Activated CD4-positive, alpha-beta T cell treated with anti-CD3 and anti-CD28 coated beads for 4 hours (primary cell): ENCODE data around the gene STK24.

Experiments
- DNase-seq, 2 donors: peaks; one replicate each; pipeline ENCODE4 v3.0.0-alpha.2; 2020

Gene STK24

DNA sequence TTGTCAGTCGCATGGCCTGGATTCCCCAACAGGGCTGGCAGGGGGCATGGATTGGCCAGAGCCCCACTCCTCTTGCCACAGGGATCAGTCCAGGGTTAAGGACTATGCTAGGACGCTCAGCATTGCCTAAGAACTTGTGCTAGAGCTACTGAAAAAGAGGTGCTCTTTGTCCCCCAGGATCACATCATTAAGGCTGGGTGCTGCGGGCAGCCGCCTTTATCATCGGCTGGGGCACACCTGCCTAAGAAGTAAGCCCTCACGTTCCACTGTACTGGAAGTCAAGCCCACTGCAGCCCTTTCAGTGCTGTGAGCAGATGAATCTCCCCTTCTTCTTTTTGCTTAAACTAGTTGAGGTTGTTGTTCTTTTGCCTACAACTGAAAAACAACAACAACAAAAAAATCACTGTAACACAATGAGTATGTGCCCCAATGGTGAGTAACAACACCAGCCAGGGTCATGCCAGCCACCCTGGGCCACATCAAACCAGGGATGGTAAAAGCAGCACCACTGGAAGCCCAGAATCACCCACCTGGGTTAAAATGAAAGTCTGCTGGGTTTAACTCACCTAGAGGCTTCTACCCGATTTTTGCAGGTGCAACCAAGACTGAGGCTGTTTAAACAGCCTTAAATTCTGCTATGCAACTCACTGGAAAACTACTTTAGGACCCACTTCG lies 20.6 kb downstream of the STK24 start:
- no peak for DNase-seq

- no peak for DNase-seq
Observed at GRCh38 chr13:98549728-98550317, 27.1 kb downstream of the STK24 start.

- no peak for DNase-seq
Observed at GRCh38 chr13:98549006-98549727, 27.7 kb downstream of the STK24 start.

DNA sequence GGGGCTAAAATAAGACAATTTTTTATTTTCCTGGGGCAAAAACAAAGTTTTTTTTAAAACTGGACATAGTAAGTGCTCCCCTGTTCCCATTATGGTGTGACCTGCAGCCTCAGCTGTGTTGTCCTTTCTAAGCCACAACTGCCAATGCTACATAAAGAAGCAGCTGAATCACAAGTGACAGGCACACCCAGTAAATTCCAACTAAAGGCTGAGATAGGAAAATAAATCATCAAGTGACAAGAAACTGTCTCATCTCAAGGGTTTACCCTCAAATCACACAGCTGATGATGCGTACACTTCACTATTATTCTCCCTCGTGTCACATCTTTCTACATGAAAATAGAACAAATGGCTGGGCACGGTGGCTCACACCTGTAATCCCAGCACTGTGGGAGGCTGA lies 28.7 kb downstream of the STK24 start:
- DNase-seq: no peak

DNA sequence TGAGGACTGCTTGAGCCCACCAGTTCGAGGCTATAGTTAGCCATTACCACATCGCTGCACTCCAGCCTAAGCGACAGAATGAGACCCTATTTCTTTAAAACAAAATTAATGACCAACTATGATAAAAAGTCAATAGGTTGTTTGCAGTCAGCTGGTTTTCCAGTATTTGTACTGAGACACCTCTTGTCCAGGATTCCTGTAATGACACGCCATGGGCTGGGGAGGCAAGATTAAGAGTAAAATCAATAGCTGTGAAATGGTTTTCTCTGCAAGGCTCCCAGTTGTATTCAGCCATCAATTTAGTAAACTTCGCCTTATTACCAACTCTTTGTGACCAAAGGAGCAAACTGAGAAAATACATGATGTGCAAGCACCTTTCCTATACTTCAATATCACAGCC lies 29.5 kb downstream of the STK24 start:
- no peak for DNase-seq

DNA sequence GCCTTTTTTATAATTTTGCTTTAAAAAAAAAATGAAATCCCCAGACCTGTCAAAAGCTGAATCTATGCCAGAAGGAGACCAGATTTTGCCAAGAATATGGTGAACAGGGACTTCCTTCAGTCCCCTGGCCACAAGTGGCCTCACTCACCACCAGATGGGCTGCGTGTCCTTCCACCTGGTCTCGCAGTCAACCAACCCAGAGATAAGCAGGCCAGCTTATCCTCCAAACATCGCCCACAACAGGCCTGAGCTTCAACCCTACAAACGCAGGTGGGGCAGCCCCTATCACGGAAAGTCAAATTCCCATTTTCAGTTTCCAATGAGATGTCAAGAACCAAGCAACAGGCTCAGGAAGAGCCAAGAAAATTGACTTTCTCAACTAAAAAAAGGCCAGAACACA lies 30.5 kb downstream of the STK24 start:
- DNase-seq: no peak

- DNase-seq: no peak
Observed at GRCh38 chr13:98544104-98544710, 32.7 kb downstream of the STK24 start.

GRCh38 chr13:98543378-98544103 lies 33.4 kb downstream of the STK24 start:
- no peak for DNase-seq

DNA sequence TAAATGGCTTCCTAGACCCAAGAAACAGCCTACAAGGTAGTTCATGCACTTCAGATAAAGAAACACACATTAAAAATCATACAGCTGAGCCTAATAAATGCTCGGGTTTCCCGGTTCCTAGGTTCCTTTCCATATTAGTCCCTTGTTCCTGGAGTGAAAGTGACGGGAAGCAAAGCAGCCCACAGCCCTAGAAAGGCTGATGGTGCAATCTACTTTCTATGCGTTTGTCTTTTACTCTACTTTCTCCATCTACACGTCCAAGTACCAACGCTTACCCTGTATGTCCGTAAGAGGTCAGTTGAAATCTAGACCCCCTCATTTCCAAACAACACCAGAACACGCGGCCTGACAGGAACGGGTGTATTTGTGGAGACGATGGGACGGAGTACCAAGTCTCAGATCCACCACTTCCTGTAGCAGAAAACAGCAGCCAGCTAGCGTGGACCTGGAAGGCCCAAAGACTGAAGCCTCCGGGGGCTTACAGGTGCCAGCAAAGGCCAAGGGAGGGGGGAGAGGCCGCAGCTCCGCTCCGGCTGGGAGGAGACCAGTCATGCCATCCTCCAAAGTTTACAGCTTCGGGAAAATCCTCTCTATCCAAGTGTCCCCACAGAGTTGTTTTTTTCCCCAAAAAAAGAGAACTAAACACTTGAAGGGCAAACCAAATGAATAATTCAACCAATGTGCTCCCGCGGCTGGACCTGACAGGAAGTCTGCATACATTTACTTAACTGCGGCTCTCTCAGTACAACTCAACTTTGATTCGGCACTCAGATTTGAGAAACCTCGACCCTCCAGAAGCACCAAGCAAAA lies 34.1 kb downstream of the STK24 start:
- DNase-seq: no peak

GRCh38 chr13:98541701-98542203 lies 35.2 kb downstream of the STK24 start:
- no peak for DNase-seq

DNA sequence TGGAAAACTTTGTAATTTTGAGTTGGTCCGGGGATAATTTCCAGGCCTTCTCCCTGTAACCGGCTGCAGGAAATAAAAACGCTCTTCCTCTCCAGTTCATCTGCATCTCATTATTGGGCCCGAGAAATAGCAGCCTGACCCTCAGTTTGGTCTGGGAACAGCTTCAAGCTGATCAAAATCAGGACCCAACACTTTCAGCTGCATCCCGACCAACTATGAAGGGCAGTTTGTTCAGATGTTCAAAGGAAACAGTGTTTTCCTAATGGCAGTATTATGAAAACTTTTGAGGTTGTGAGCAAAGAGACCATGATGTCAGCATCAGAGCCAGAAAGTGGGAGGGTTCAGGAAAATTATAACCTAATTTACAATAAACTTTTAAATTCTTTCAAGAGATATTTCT lies 35.7 kb downstream of the STK24 start:
- no peak for DNase-seq

DNA sequence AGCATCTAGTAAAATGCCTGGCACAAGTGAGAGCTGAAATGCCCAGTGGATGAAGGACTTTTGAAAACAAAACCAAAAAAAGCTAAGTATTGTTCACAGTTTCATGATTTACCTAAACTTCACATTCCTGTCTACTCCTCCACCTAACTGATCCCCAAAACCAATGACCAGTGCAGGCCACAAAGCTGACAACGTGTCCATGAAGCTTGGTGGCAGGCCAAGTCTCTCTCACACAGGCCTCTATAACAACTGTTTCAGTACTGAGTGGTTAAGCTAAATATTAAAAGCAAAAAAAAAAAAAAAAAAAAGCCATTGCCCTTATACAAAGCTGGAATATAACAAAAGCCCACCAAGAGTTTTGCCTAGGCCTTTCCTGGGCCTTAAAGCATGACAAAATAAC lies 36.4 kb downstream of the STK24 start:
- DNase-seq: no peak

DNA sequence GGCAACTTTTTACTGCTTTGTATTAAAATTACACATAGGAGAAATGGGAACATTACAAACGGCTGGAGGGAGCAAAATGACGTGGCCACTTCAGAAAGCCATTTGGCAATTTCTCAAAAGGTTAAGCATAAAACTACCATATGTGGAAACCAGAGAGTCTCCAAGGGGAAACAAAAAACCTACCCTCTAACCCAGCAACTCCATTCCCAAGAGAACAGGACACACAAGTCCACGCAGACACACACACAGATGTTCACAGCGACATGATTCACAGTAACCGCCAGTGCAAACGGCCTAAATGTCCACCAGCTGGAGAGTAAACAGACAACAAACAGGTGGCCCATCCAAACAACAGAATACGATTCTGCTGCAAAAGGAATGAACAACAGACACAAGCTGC lies 37.2 kb downstream of the STK24 start:
- no peak for DNase-seq

- DNase-seq: no peak
Observed at GRCh38 chr13:98538876-98539275, 38.0 kb downstream of the STK24 start.

GRCh38 chr13:98537740-98538139 lies 39.2 kb downstream of the STK24 start:
- DNase-seq: no peak

GRCh38 chr13:98537306-98537705 lies 39.6 kb downstream of the STK24 start:
- DNase-seq: no peak

DNA sequence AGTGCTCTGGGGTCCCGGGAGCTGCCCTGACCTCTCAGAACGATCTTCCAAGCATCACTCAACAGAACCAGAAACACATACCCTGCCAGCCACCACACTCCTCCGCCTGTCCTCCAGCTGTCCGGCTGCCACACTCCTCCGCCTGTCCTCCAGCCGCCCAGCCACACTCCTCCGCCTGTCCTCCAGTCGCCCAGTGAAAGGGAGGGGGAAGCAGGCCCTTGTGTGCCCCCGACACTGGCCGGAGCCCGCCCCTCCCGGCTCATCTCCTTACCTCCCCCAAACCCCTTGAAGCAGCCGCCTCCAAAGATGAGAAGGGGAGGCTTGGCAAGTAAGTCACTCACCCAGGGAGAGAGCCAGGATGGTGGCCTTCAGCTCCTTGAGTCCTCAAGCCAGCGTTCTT lies 40.2 kb downstream of the STK24 start:
- no peak for DNase-seq

DNA sequence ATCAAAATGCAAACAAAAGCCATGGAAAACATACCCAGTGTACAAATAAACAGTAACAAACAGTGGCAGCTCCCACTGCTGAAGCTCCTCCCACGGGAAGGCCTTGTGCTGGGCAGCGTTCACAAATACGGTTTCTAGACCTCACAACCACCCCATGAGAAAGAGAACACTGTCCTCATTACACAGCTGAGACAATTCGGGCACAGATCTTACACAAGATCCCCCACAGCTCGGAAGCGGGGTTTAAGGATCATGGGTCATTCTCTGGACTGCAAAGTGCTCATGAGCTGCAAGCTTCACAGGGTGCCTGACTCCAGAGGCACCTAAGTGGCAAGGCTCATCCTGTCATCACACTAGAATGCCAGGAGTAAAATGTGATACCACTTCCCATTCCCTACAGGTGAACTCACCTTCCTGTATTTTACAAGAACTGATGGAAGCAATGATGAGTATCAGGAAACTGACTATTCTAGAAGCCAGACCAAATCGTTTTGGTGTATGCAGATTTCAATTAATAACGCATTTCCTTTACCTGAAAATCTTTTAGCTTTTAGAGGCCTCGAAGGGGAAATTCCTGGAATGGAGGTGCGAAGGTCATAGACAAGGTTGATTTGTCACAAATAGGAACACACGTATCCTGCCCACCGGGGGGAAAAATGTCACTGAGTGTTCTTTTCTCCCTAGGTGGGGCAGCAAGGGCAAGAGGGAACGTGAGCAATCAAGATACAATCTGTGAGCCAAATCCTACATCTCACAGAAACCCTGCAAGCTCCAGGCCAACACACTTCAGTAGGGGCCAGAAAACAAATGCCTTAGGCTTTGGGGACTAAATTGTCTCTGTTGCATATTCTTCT lies 41.2 kb downstream of the STK24 start:
- no peak for DNase-seq

GRCh38 chr13:98534821-98535220 lies 42.1 kb downstream of the STK24 start:
- no peak for DNase-seq

DNA sequence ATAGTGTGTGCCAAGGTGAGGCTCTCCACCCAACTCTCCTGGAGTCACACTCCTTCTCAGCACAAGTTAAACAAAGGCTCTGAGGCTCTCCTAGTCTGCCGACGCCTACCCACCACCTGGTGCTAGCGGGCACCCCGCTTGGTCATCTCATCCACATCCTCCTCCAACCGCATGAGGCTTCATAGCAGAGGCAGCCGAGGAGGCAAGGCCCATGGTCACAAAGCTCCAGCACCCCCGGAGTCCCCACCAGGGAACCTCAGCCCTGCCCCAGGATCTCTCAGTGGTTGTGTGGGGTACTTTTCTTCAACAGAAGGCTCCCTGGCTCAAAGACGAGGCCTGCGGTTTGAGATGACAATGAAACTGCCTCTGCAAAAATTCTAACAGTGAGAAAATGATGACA lies 43.0 kb downstream of the STK24 start:
- DNase-seq: no peak

- no peak for DNase-seq
Observed at GRCh38 chr13:98532254-98532653, 44.7 kb downstream of the STK24 start.
